ENCODE results near the gene HSP90AB1.

- TF ChIP-seq CTCF (IDR thresholded peaks at IDR 0.05; ENCODE audit: low read depth, low read length, poor library complexity, severe bottlenecking) (no peak), EZH2phosphoT487 (IDR thresholded peaks at IDR 0.05; ENCODE audit: borderline replicate concordance, low read length) (no peak)
These were observed 48.2 kb downstream of the HSP90AB1 start for GRCh38 chr6:44294832-44295791.
